Uterus (tissue), 4 donors: Measurements from ENCODE around the gene F10. TPM values are rescaled to one million over a fixed set of nuclear protein-coding genes. Genes with fewer than 3 reads are reported as not detected.

Experiments
- DNase-seq, 2 donors: peaks; one replicate each; pipeline ENCODE4 v3.0.0-alpha.2; 2019 to 2020
- H3K27ac ChIP-seq, 2 donors: fragments of 200-600 bp; sonication (generic); 1 replicate in 1 of 2; 2 replicates in 1 of 2; pipeline ENCODE4 v1.5.1; 2016 to 2018
- H3K27me3 ChIP-seq, 2 donors: fragments of 200-600 bp; sonication (generic); one replicate each; pipeline ENCODE4 v1.5.1; 2018 to 2019; ENCODE audit warnings: control low read depth in 1 of 2
- H3K36me3 ChIP-seq, 2 donors: fragments of 200-600 bp; sonication (generic); one replicate each; pipeline ENCODE4 v1.5.1; 2019; ENCODE audit warnings: control low read depth in 1 of 2
- H3K4me1 ChIP-seq, 2 donors: fragments of 200-600 bp; sonication (generic); one replicate each; pipeline ENCODE4 v1.5.1; 2018 to 2019; ENCODE audit warnings: control low read depth in 1 of 2
- H3K4me3 ChIP-seq, 2 donors: fragments of 200-600 bp; sonication (generic); 1 replicate in 1 of 2; 2 replicates in 1 of 2; pipeline ENCODE4 v1.5.1; 2018 to 2019; ENCODE audit warnings: mild to moderate bottlenecking in 1 of 2
- H3K9me3 ChIP-seq, 2 donors: fragments of 200-600 bp; sonication (generic); one replicate each; pipeline ENCODE4 v1.5.1; 2019; ENCODE audit warnings: control low read depth in 1 of 2
- CTCF ChIP-seq, 4 experiments: fragments of 200-600 bp in 2 of 4; fragments of 450-650 bp in 2 of 4; sonication (generic) in 2 of 4; IDR thresholded peaks; one replicate each; pipeline ENCODE4 v1.5.1; 2016 to 2019; ENCODE audit warnings: antibody characterized with exemption in 4 of 4, mild to moderate bottlenecking in 2 of 4, moderate library complexity in 1 of 4
- POLR2A ChIP-seq, 2 donors: fragments of 450-650 bp; IDR thresholded peaks; one replicate each; pipeline ENCODE4 v1.6.1; 2016; ENCODE audit warnings: antibody characterized with exemption in 2 of 2, mild to moderate bottlenecking in 1 of 2, moderate library complexity in 1 of 2
- intact Hi-C: fragments of 100-400 bp; cut with DNase I; formaldehyde crosslinking; loops from one replicate; pipeline ENCODE4 v1.15.1; 2023; ENCODE audit warnings: low total_unique reads
- total RNA-seq, 4 donors: library from RNA; depleted of rRNA in 3 of 4; stranded (reverse); fragments of >200 nt in 3 of 4; gene quantifications; one replicate each; pipeline versions ENCODE4 v1.1.0 to v1.2.4, GENCODE V29; 2014 to 2023
- donor health status: DM: yes; HTN: yes; CAD: no.

The F10 gene
- total RNA-seq, 4 donors from 2014 or later, result 6.8 to 56.8 (median 12.1) TPM

- Histone ChIP-seq H3K9me3 (no peaks in the 10 kb centered on the region), H3K27me3 (no peaks in the 10 kb centered on the region), H3K4me1 (no peaks in the 10 kb centered on the region), H3K36me3 (no peaks in the 10 kb centered on the region), H3K4me3 (no peak overlapping the region), H3K27ac (no peak overlapping the region)
- TF ChIP-seq POLR2A (IDR thresholded peaks at IDR 0.05) (no peak), CTCF (IDR thresholded peaks at IDR 0.05) (no peak)
- no peak for DNase-seq
- intact Hi-C loops, result no loop called here
These were observed 31.3 kb upstream of the F10 start for GRCh38 chr13:113091211-113091771.

- H3K27ac ChIP-seq, result no peak overlapping the region
- no peak for DNase-seq
- no peak overlapping the region for H3K4me3 ChIP-seq
- H3K36me3 ChIP-seq, result no peaks in the 10 kb centered on the region
- no peaks in the 10 kb centered on the region for H3K4me1 ChIP-seq
- intact Hi-C loops, result no loop called here
- TF ChIP-seq POLR2A (IDR thresholded peaks at IDR 0.05) (no peak), CTCF (IDR thresholded peaks at IDR 0.05) (no peak)
- H3K9me3 ChIP-seq, result no peaks in the 10 kb centered on the region
- H3K27me3 ChIP-seq, result no peaks in the 10 kb centered on the region
These were observed 30.5 kb upstream of the F10 start for GRCh38 chr13:113091891-113092775.

GRCh38 chr13:113092776-113093579 lies 29.6 kb upstream of the F10 start:
- Histone ChIP-seq H3K9me3 (no peaks in the 10 kb centered on the region), H3K4me3 (no peak overlapping the region), H3K27me3 (no peaks in the 10 kb centered on the region), H3K27ac (no peak overlapping the region), H3K4me1 (no peaks in the 10 kb centered on the region), H3K36me3 (no peaks in the 10 kb centered on the region)
- no peak for TF ChIP-seq CTCF (IDR thresholded peaks at IDR 0.05)
- no peak for TF ChIP-seq POLR2A (IDR thresholded peaks at IDR 0.05)
- DNase-seq, result no peak
- intact Hi-C loops, result no loop called here

GRCh38 chr13:113093580-113094409 lies 28.8 kb upstream of the F10 start:
- H3K4me1 ChIP-seq, result no peaks in the 10 kb centered on the region
- no peak overlapping the region for H3K27ac ChIP-seq
- no peaks in the 10 kb centered on the region for H3K36me3 ChIP-seq
- H3K27me3 ChIP-seq, result no peaks in the 10 kb centered on the region
- H3K4me3 ChIP-seq, result no peak overlapping the region
- TF ChIP-seq CTCF (IDR thresholded peaks at IDR 0.05), result no peak
- TF ChIP-seq POLR2A (IDR thresholded peaks at IDR 0.05), result no peak
- H3K9me3 ChIP-seq, result no peaks in the 10 kb centered on the region
- intact Hi-C loops, result no loop called here
- no peak for DNase-seq
